HEK293 (cell line): ENCODE results near the gene VARS1.

Experiments
- CTCF ChIA-PET: fragments of 350-600 bp; formaldehyde crosslinking; extraction: SDS; loops from one replicate; lab custom pipeline; 2021; ENCODE audit warnings: antibody characterized with exemption; lab: Yijun Ruan, JAX
- POLR2A ChIA-PET: fragments of 300-600 bp; formaldehyde crosslinking; extraction: SDS; loops from one replicate; lab custom pipeline; 2020; ENCODE audit warnings: antibody characterized with exemption, inconsistent platforms; lab: Yijun Ruan, JAX
- H3K27ac ChIP-seq: fragments of 200-500 bp; sonication (Bioruptor generic); 2 replicates; pipeline ENCODE4 v1.5.1; 2014; ENCODE audit warnings: low read depth, low read length, control low read depth, inconsistent platforms; ENCODE audit errors: extremely low read depth
- H3K36me3 ChIP-seq, 2 experiments: fragments of 200-500 bp in 1 of 2; sonication (Bioruptor generic) in 1 of 2; 1 replicate in 1 of 2; 2 replicates in 1 of 2; pipeline ENCODE4 v1.5.1; 2014 to 2017; ENCODE audit warnings: inconsistent platforms in 2 of 2, low read length in 2 of 2; ENCODE audit not compliant: control insufficient read depth in 2 of 2, insufficient read depth in 1 of 2
- H3K4me1 ChIP-seq: fragments of 200-500 bp; sonication (Bioruptor generic); 2 replicates; pipeline ENCODE4 v1.5.1; 2014; ENCODE audit warnings: mild to moderate bottlenecking, low read length, inconsistent platforms; ENCODE audit not compliant: control insufficient read depth, insufficient read depth
- H3K4me3 ChIP-seq: 2 replicates; pipeline ENCODE4 v1.5.1; 2011; ENCODE audit warnings: low read depth, mild to moderate bottlenecking, control low read depth, low read length, moderate library complexity
- H3K9me3 ChIP-seq: fragments of 200-500 bp; sonication (Bioruptor generic); 2 replicates; pipeline ENCODE4 v1.5.1; 2014; ENCODE audit warnings: low read depth, low read length, inconsistent platforms; ENCODE audit not compliant: control insufficient read depth, insufficient read depth
- KLF1 ChIP-seq: fragments of 450-650 bp; formaldehyde crosslinking; IDR thresholded peaks from 2 replicates; pipeline ENCODE4 v1.5.1; 2016; ENCODE audit warnings: missing biosample characterization, missing genetic modification characterization
- PRDM1 ChIP-seq: fragments of 450-650 bp; formaldehyde crosslinking; IDR thresholded peaks from 2 replicates; pipeline ENCODE4; 2016; ENCODE audit warnings: missing biosample characterization, missing genetic modification characterization
- SALL2 ChIP-seq: fragments of 450-650 bp; formaldehyde crosslinking; IDR thresholded peaks from 2 replicates; pipeline ENCODE4 v1.5.0; 2017; ENCODE audit warnings: missing biosample characterization, mild to moderate bottlenecking, missing genetic modification characterization, borderline replicate concordance
- SCRT1 ChIP-seq: fragments of 450-650 bp; formaldehyde crosslinking; IDR thresholded peaks from 2 replicates; pipeline ENCODE4 v1.5.1; 2016; ENCODE audit warnings: missing biosample characterization, missing genetic modification characterization, borderline replicate concordance
- SETDB1 ChIP-seq: IDR thresholded peaks from one replicate; pipeline ENCODE4 v1.6.1; 2017; ENCODE audit warnings: mild to moderate bottlenecking, low read length, moderate library complexity, mixed read lengths; ENCODE audit not compliant: insufficient read length
- ZBTB17 ChIP-seq: fragments of 450-650 bp; formaldehyde crosslinking; IDR thresholded peaks from 2 replicates; pipeline ENCODE4 v1.5.1; 2016; ENCODE audit warnings: missing biosample characterization, missing genetic modification characterization
- ZEB2 ChIP-seq: fragments of 450-650 bp; formaldehyde crosslinking; IDR thresholded peaks from 2 replicates; pipeline ENCODE4 v1.5.1; 2016; ENCODE audit warnings: missing biosample characterization, missing genetic modification characterization
- ZNF114 ChIP-seq: fragments of 450-650 bp; formaldehyde crosslinking; IDR thresholded peaks from 2 replicates; pipeline ENCODE4 v1.5.0; 2017; ENCODE audit warnings: missing biosample characterization, missing genetic modification characterization
- ZNF184 ChIP-seq: fragments of 450-650 bp; IDR thresholded peaks from 2 replicates; pipeline ENCODE4 v1.5.1; 2018; ENCODE audit warnings: missing biosample characterization, mild to moderate bottlenecking, missing genetic modification characterization
- ZNF211 ChIP-seq: fragments of 450-650 bp; formaldehyde crosslinking; IDR thresholded peaks from 2 replicates; pipeline ENCODE4 v1.5.1; 2016; ENCODE audit warnings: low read depth, missing biosample characterization, missing genetic modification characterization
- ZNF24 ChIP-seq: fragments of 450-650 bp; formaldehyde crosslinking; IDR thresholded peaks from 2 replicates; pipeline ENCODE4 v1.5.1; 2016; ENCODE audit warnings: missing biosample characterization, missing genetic modification characterization
- ZNF274 ChIP-seq, 2 experiments: fragments of 200-500 bp in 1 of 2; fragments of 450-650 bp in 1 of 2; sonication (Bioruptor generic) in 1 of 2; formaldehyde crosslinking in 1 of 2; IDR thresholded peaks; 2 replicates each; pipeline versions ENCODE4 v1.5.1 to v1.6.1; 2014 to 2016; ENCODE audit warnings: borderline replicate concordance in 1 of 2, inconsistent platforms in 1 of 2, low read length in 1 of 2, missing biosample characterization in 1 of 2, missing genetic modification characterization in 1 of 2
- ZNF311 ChIP-seq: fragments of 450-650 bp; formaldehyde crosslinking; IDR thresholded peaks from 2 replicates; pipeline ENCODE4 v1.5.1; 2017; ENCODE audit warnings: missing biosample characterization, missing genetic modification characterization, borderline replicate concordance
- ZNF341 ChIP-seq: fragments of 450-650 bp; formaldehyde crosslinking; IDR thresholded peaks from 2 replicates; pipeline ENCODE4; 2016; ENCODE audit warnings: low read depth, missing biosample characterization, missing genetic modification characterization
- ZNF544 ChIP-seq: fragments of 450-650 bp; formaldehyde crosslinking; IDR thresholded peaks from 2 replicates; pipeline ENCODE4 v1.5.0; 2017; ENCODE audit warnings: missing biosample characterization, missing genetic modification characterization
- ZNF571 ChIP-seq: fragments of 450-650 bp; formaldehyde crosslinking; IDR thresholded peaks from 2 replicates; pipeline ENCODE4 v1.5.0; 2017; ENCODE audit warnings: missing biosample characterization, missing genetic modification characterization
- ZNF600 ChIP-seq: fragments of 450-650 bp; formaldehyde crosslinking; IDR thresholded peaks from 2 replicates; pipeline ENCODE4 v1.5.1; 2016; ENCODE audit warnings: missing biosample characterization, missing genetic modification characterization
- ZNF626 ChIP-seq: fragments of 450-650 bp; sonication (Bioruptor Pico); formaldehyde crosslinking; IDR thresholded peaks from 2 replicates; pipeline ENCODE4 v1.5.1; 2018; ENCODE audit warnings: missing biosample characterization, missing genetic modification characterization, inconsistent platforms
- ZNF654 ChIP-seq: fragments of 450-650 bp; formaldehyde crosslinking; IDR thresholded peaks from 2 replicates; pipeline ENCODE4 v1.5.1; 2016; ENCODE audit warnings: low read depth, missing biosample characterization, missing genetic modification characterization
- ZNF658 ChIP-seq: fragments of 450-650 bp; formaldehyde crosslinking; IDR thresholded peaks from 2 replicates; pipeline ENCODE4; 2016; ENCODE audit warnings: missing biosample characterization, missing genetic modification characterization
- ZNF664 ChIP-seq: fragments of 450-650 bp; formaldehyde crosslinking; IDR thresholded peaks from 2 replicates; pipeline ENCODE4 v1.5.1; 2016; ENCODE audit warnings: missing biosample characterization, missing genetic modification characterization
- ZNF768 ChIP-seq: fragments of 450-650 bp; formaldehyde crosslinking; IDR thresholded peaks from 2 replicates; pipeline ENCODE4 v1.5.1; 2018; ENCODE audit warnings: missing biosample characterization, mild to moderate bottlenecking, missing genetic modification characterization
- ZNF837 ChIP-seq: fragments of 450-650 bp; formaldehyde crosslinking; IDR thresholded peaks from 2 replicates; pipeline ENCODE4 v1.5.1; 2016; ENCODE audit warnings: missing biosample characterization, missing genetic modification characterization
- ZSCAN23 ChIP-seq: fragments of 450-650 bp; formaldehyde crosslinking; IDR thresholded peaks from 2 replicates; pipeline ENCODE4 v1.5.1; 2016; ENCODE audit warnings: missing biosample characterization, missing genetic modification characterization
- TF ChIP-seq, protein P1 (sequence below): fragments of 450-650 bp; formaldehyde crosslinking; IDR thresholded peaks from 2 replicates; pipeline ENCODE4 v1.5.1; 2017; ENCODE audit warnings: missing biosample characterization, missing genetic modification characterization
- TF ChIP-seq, protein P2 (sequence below): fragments of 450-650 bp; formaldehyde crosslinking; optimal IDR thresholded peaks from 2 replicates; pipeline ENCODE3; 2016; ENCODE audit warnings: missing biosample characterization, mild to moderate bottlenecking, missing genetic modification characterization
- TF ChIP-seq, protein P3 (sequence below): fragments of 450-650 bp; formaldehyde crosslinking; IDR thresholded peaks from 2 replicates; pipeline ENCODE4 v1.5.1; 2016; ENCODE audit warnings: missing biosample characterization, missing genetic modification characterization
- TF ChIP-seq, protein P4 (sequence below): sonication (generic); formaldehyde crosslinking; IDR thresholded peaks from 2 replicates; pipeline ENCODE4 v1.8.1; 2022; ENCODE audit warnings: mild to moderate bottlenecking, moderate library complexity, missing genetic modification reagents
- TF ChIP-seq, protein P5 (sequence below): fragments of 450-650 bp; formaldehyde crosslinking; IDR thresholded peaks from 2 replicates; pipeline ENCODE4 v1.5.1; 2016; ENCODE audit warnings: missing biosample characterization, missing genetic modification characterization, low read depth

VARS1 gene

DNA sequence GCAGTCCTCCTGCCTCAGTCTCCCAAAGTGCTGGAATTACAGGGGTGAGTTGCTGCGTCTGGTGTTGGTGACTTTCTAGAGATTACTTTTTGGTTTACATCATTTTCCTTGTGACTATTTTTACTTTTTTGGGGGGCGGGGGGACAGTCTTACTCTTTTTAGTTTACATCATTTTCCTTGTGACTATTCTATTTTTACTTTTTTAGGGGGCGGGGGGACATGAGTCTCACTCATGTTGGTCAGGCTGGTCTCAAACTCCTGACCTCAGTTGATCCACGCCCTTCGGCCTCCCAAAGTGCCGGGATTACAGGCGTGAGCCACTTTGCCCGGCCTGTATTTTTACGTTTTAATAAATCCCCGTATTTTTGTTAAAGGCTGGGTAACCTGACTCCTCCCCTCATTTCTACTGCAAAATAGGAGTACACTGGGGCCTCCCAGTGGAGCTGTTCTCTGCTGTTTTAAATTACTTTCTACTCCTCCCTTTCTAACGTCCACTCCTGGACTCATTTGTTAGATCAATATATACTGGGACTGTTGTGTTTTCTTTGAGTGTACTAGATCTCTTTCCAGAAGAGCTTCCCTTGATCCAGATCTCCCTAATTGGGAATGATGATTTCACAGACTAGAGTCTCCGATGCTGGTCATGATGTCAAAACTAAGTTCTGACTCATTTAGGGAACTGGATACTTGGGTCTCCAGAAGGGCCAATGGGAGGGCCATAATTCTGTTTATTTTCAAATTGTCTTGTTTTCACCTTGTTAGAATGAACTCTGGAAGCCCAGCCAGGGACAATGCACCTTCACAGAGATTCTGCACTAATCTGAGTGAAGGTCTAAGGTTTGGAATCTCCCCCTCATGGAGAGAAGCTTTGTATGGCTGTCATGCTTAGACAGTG lies 41.2 kb upstream of the VARS1 start (continued):
- TF ChIP-seq, protein P1, sequence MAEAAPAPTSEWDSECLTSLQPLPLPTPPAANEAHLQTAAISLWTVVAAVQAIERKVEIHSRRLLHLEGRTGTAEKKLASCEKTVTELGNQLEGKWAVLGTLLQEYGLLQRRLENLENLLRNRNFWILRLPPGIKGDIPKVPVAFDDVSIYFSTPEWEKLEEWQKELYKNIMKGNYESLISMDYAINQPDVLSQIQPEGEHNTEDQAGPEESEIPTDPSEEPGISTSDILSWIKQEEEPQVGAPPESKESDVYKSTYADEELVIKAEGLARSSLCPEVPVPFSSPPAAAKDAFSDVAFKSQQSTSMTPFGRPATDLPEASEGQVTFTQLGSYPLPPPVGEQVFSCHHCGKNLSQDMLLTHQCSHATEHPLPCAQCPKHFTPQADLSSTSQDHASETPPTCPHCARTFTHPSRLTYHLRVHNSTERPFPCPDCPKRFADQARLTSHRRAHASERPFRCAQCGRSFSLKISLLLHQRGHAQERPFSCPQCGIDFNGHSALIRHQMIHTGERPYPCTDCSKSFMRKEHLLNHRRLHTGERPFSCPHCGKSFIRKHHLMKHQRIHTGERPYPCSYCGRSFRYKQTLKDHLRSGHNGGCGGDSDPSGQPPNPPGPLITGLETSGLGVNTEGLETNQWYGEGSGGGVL (tag by site-specific recombination) = no peak
- TF ChIP-seq ZNF544 (tag by site-specific recombination) (no peak), ZNF664 (tag by site-specific recombination) (0 out of 2 replicates have a peak, but pooled peaks have one; percentile 15), SALL2 (no peak), ZEB2 (tag by site-specific recombination) (0 out of 2 replicates have a peak, but pooled peaks have one; percentile 29), ZNF654 (tag by site-specific recombination) (peak; percentile 7; the same call in 1 of the 2 replicates), ZNF341 (tag by site-specific recombination) (peak; percentile 84), KLF1 (0 out of 2 replicates have a peak, but pooled peaks have one; percentile 19), PRDM1 (tag by site-specific recombination) (peak; percentile 63; the same call in 1 of the 2 replicates)

DNA sequence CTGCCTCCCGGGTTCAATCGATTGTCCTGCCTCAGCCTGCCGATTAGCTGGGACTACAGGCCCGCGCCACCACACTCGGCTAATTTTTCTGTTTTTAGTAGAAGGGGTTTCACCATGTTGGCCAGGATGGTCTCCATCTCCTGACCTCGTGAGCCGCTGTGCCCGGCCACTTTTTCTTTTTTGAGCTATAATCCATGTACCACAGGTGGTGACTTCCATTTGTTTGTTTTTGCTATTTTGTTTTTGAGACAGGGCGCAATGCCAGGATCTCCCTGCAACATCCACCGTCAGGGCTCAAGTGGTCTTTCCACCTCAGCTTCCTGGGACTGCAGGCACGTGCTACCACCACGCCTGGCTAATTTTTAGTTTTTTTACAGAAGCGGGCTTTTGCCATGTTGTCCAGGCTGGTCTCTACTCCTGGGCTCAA lies 40.5 kb upstream of the VARS1 start:
- H3K4me3 ChIP-seq = peak overlapping the region; percentile 79
- H3K36me3 ChIP-seq = peaks cover 44 to 60% of the 10 kb centered on the region in 2 experiments
- peaks cover 9% of the 10 kb centered on the region for H3K4me1 ChIP-seq
- H3K27ac ChIP-seq = peak overlapping the region; percentile 88
- CTCF ChIA-PET = interaction anchor here (0.6 to 1.6 kb wide), 6 partner anchors 8 to 239 kb away, joined by 3 to 5 read pairs (median 4); no protein-coding TSS in a partner anchor
- POLR2A ChIA-PET = interaction anchor here (0.6 to 12.5 kb wide), 15 partner anchors 9 to 1589 kb away, joined by 3 to 125 read pairs (median 7); partner anchors contain the start of genes C6orf47, CSNK2B, GPANK1 and HSPA1B
- no peaks in the 10 kb centered on the region for H3K9me3 ChIP-seq
- TF ChIP-seq ZNF114 (tag by site-specific recombination) (no peak), ZNF837 (tag by site-specific recombination) (no peak), ZNF600 (tag by site-specific recombination) (no peak), ZNF768 (tag by site-specific recombination) (no peak), ZNF211 (no peak), ZNF274 (IDR thresholded peaks at IDR 0.05; ENCODE audit: low read length) (no peak), ZNF274 (tag by site-specific recombination; IDR thresholded peaks at IDR 0.05; ENCODE audit: borderline replicate concordance) (no peak), ZNF626 (tag by site-specific recombination) (no peak), ZNF184 (no peak), ZNF571 (tag by site-specific recombination) (no peak), ZNF24 (tag by site-specific recombination) (no peak), ZNF311 (tag by site-specific recombination) (no peak), SETDB1 (no peak), ZNF658 (tag by site-specific recombination) (no peak), ZBTB17 (tag by site-specific recombination) (peak; percentile 83), SCRT1 (tag by site-specific recombination) (peak; percentile 24; the same call in 1 of the 2 replicates), ZSCAN23 (no peak)
- TF ChIP-seq, protein P2, sequence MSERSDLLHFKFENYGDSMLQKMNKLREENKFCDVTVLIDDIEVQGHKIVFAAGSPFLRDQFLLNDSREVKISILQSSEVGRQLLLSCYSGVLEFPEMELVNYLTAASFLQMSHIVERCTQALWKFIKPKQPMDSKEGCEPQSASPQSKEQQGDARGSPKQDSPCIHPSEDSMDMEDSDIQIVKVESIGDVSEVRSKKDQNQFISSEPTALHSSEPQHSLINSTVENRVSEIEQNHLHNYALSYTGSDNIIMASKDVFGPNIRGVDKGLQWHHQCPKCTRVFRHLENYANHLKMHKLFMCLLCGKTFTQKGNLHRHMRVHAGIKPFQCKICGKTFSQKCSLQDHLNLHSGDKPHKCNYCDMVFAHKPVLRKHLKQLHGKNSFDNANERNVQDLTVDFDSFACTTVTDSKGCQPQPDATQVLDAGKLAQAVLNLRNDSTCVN (tag by site-specific recombination) = peak; percentile 8
- TF ChIP-seq, protein P3, sequence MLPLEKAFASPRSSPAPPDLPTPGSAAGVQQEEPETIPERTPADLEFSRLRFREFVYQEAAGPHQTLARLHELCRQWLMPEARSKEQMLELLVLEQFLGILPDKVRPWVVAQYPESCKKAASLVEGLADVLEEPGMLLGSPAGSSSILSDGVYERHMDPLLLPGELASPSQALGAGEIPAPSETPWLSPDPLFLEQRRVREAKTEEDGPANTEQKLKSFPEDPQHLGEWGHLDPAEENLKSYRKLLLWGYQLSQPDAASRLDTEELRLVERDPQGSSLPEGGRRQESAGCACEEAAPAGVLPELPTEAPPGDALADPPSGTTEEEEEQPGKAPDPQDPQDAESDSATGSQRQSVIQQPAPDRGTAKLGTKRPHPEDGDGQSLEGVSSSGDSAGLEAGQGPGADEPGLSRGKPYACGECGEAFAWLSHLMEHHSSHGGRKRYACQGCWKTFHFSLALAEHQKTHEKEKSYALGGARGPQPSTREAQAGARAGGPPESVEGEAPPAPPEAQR (tag by site-specific recombination) = no peak
- TF ChIP-seq, protein P4, sequence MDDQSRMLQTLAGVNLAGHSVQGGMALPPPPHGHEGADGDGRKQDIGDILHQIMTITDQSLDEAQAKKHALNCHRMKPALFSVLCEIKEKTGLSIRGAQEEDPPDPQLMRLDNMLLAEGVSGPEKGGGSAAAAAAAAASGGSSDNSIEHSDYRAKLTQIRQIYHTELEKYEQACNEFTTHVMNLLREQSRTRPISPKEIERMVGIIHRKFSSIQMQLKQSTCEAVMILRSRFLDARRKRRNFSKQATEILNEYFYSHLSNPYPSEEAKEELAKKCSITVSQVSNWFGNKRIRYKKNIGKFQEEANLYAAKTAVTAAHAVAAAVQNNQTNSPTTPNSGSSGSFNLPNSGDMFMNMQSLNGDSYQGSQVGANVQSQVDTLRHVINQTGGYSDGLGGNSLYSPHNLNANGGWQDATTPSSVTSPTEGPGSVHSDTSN = no peak
- TF ChIP-seq, protein P5, sequence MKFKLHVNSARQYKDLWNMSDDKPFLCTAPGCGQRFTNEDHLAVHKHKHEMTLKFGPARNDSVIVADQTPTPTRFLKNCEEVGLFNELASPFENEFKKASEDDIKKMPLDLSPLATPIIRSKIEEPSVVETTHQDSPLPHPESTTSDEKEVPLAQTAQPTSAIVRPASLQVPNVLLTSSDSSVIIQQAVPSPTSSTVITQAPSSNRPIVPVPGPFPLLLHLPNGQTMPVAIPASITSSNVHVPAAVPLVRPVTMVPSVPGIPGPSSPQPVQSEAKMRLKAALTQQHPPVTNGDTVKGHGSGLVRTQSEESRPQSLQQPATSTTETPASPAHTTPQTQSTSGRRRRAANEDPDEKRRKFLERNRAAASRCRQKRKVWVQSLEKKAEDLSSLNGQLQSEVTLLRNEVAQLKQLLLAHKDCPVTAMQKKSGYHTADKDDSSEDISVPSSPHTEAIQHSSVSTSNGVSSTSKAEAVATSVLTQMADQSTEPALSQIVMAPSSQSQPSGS (tag by site-specific recombination) = no peak
